ENCODE data around the gene RGS6. TPM values are rescaled to one million over a fixed set of nuclear protein-coding genes. Genes with fewer than 3 reads are reported as not detected.

RGS6 gene
- total RNA-seq, 1 donor = 2.5 TPM

DNA sequence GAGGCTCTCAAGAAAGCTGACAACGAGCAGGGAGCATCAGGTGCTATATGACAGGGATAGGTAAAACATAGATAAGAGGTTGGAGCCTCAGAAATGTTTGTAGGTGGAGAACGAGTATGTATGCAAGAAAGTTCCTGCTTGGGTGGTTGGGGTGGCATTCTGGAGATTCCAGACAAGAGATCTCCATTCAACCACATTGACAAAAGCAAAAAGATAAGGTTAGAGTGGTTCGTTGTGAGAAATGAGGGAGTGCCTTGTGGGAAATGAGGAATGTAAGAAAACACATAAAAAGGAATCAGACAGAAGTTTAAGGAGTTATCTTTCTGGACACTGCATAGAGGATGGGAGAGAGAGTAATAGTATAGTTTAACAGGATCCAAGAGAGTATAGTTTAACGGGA, 671.4 kb downstream of the RGS6 start:
- no peaks in the 10 kb centered on the region for H3K9me3 ChIP-seq (ENCODE audit: low read depth, low read length)
- H3K4me3 ChIP-seq (ENCODE audit: low read length) = no peak overlapping the region
- H3K27me3 ChIP-seq (ENCODE audit: insufficient read depth, low read length) = peaks cover 2% of the 10 kb centered on the region
- no peaks in the 10 kb centered on the region for H3K4me1 ChIP-seq (ENCODE audit: insufficient read depth, low read length)

DNA sequence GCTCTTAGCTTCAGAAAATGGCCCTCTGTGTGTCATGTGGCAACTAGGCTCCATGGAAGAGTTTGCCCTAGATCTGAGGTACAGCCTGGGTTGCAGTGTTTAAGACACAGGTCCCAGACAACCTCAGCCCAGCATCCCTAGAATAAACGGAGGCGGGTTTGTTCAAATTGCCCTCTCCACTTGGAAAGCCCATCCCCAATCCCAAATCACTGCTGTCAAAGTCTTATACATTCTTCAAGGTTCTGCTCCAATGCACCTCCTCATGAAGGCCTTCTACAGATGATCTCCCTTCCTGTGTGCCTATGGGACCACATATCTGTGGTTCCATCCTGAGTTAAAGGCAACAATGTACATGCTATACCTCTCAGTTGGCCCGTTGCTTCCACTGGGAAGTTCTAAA, 671.9 kb downstream of the RGS6 start:
- Histone ChIP-seq H3K4me3 (ENCODE audit: low read length) (no peak overlapping the region), H3K9me3 (ENCODE audit: low read depth, low read length) (no peaks in the 10 kb centered on the region), H3K4me1 (ENCODE audit: insufficient read depth, low read length) (no peaks in the 10 kb centered on the region), H3K27me3 (ENCODE audit: insufficient read depth, low read length) (peaks cover 2% of the 10 kb centered on the region)

DNA sequence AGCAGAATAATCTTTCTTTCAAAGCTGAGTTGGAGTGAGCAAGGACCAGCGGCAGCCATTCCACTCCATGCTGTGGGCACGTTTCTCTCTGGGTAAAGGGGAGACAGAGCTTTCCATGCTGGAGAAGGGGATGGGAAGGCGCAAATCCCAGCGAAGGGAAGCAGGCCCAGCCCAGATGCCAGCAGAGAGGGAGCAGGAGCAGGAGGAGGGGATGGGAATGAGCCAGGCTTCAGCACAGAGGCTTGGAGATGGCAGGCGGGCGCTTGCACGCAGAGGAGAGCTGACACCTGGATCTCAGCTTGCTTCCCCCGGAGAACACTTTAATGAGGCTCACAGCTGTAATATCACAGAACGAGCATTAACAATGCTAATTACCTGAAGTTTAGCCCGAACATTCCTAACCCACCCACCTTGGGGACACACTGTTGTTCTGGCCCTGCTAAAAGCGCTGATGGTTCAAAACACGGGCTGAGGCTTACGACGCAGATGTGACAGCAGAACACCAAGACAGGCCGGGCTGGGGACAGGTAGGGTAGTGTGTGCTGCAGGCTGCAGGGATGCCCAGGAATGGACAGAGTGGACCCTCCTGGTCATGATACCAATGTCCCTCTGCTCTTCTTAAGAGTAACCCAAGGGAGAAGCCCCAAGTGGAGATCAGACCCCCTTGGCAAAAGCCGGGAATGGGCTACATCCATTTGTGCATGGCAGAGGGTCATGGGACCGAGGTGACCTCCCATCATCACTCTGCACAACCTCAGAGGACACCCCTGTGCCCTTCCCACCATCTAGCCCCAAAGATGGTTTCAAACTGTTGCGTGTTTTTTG, 673.1 kb downstream of the RGS6 start:
- H3K27me3 ChIP-seq (ENCODE audit: insufficient read depth, low read length) = peaks cover 2% of the 10 kb centered on the region
- no peak overlapping the region for H3K4me3 ChIP-seq (ENCODE audit: low read length)
- no peaks in the 10 kb centered on the region for H3K4me1 ChIP-seq (ENCODE audit: insufficient read depth, low read length)
- H3K9me3 ChIP-seq (ENCODE audit: low read depth, low read length) = no peaks in the 10 kb centered on the region

DNA sequence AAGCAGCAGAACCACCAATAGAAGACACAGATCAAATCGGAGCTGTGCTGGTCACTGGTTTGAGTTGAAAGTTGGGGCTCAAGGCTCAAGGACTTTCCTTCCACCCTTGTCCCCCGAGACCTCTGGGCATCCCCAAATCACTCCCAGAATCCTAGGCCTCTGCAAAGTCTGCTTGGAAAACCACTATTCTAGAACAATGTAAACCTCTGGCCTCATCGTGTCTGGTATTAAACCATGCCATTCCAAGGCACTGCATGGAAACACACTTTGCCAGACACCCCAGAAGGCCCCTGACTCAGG, 673.6 kb downstream of the RGS6 start:
- Histone ChIP-seq H3K4me1 (ENCODE audit: insufficient read depth, low read length) (no peaks in the 10 kb centered on the region), H3K27me3 (ENCODE audit: insufficient read depth, low read length) (peaks cover 2% of the 10 kb centered on the region), H3K4me3 (ENCODE audit: low read length) (no peak overlapping the region), H3K9me3 (ENCODE audit: low read depth, low read length) (no peaks in the 10 kb centered on the region)

DNA sequence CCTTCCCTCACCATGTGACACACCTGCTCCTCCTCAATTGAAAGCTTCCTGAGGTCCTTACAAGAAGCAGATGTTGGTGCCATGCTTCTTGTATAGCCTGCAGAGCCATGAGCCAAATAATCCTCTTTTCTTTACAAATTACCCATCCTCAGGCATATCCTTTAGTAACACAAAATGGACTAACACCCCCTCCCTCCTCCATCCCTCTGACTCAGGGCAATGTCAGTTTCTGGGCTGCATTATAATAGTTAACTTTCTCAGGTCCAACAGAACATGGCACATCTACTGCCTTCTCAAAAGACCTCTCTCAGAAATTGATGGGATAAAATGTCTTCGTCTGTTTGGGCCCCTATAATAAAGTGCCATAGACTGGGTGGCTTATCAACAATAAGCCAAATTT, 674.6 kb downstream of the RGS6 start:
- H3K4me1 ChIP-seq (ENCODE audit: insufficient read depth, low read length) = no peaks in the 10 kb centered on the region
- H3K4me3 ChIP-seq (ENCODE audit: low read length) = no peak overlapping the region
- no peaks in the 10 kb centered on the region for H3K9me3 ChIP-seq (ENCODE audit: low read depth, low read length)
- no peaks in the 10 kb centered on the region for H3K27me3 ChIP-seq (ENCODE audit: insufficient read depth, low read length)

DNA sequence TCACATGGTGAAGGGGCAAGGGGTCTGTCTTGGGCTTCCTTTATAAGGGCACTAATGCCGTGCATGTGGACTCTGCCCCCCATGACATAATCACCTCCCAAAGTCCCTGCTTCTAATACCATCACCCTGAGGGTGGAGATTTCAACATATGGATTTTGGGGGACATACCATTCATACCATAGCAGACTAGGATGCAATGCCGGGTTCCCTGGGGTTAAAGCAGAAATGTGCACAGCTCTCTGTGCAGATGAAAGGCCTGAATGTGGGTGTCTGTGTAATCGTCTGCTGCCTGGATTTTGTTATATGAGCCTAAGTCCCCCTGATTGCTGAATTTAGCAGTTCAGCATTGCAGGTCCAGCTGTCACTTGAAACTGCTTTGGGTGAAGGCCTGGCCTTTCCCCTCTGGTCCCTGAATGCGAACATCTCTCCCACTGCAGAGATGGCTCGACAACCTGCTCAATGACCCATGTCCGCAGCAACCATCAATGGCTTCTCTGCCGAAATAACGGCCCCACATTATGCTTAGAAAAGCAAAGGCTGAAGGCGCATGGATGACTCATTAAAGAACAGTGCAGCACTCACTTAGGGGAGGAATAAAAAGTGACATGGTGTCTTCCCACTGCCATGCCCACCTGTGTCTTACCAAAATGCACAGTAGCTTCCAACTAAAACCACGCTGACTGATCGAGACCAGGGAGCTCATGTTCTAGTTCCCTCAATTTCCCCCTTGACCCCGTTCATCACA, 675.3 kb downstream of the RGS6 start:
- H3K9me3 ChIP-seq (ENCODE audit: low read depth, low read length) = no peaks in the 10 kb centered on the region
- no peaks in the 10 kb centered on the region for H3K4me1 ChIP-seq (ENCODE audit: insufficient read depth, low read length)
- no peak overlapping the region for H3K4me3 ChIP-seq (ENCODE audit: low read length)
- no peaks in the 10 kb centered on the region for H3K27me3 ChIP-seq (ENCODE audit: insufficient read depth, low read length)

DNA sequence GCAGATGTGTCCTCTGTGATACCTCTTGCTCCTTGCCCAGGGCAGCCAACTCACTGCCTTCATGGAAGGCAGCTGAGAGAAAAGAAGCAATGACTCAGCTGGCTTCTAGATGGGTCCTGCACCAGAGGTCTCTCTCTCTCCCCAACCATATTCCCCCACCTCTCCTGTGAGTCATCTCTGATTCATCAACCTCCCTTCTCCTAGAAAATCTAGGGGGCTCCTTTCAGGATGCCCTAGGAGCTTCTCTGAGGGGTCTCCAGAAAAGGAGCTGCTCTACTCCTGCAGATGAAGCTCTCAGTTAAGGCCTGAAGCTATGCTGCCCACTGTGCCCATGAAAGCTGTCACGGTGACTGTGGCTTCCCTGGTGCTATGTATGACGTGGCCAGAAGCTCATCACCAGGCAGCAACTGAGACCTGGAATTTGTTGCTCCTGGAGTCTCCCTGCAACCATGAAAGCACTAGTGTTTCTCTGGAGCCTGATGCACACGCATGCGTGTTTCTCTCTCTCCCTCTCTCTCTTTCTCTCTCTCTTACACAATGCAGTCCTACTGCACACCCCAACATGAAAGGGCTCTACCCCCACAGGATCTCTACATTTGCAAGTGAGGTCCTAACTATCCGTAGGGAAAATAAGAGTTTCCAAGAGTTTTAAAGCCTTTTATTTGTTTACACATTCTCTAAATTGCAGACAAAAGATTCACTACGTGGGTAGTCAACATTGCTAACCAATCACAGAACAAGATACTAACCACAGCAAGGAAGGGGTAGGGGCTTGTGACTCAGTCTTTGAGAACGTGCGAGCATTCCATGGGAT, 676.4 kb downstream of the RGS6 start:
- H3K27me3 ChIP-seq (ENCODE audit: insufficient read depth, low read length) = no peaks in the 10 kb centered on the region

DNA sequence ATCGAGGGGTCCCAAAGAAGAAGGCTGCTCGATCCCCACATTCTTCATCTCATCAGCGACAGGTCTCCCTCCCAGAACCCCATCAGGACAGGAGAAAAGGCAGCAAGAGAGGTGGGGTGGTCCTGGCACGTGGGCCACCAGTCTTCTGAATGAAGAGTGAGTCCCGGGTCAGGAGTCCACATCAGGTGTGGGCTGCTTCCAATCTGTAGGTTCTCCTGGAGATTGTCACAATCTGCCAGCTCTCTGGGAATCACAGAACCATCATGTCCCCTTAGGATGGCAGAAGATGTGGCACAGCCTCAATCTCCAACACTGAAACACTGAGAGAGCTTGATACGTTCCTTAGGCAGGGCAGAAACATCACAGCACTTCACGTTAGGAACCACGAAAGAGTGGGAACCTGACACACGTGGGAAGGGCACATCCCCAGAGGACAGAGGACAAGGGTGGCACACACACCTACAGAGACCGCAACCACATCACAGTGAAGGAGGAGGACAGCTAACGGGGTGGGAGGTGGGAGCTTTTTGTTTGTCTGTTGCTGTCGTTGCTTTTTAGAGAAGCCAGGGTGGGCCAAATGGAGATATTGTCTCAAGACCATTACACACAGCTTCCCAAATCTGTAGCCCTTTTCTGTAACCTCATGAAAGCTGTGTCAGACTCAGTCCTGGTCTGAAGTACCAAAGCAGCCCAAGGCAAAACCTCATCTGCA, 677.1 kb downstream of the RGS6 start:
- H3K4me1 ChIP-seq (ENCODE audit: insufficient read depth, low read length) = no peaks in the 10 kb centered on the region
- no peaks in the 10 kb centered on the region for H3K9me3 ChIP-seq (ENCODE audit: low read depth, low read length)
- H3K4me3 ChIP-seq (ENCODE audit: low read length) = no peak overlapping the region
- H3K27me3 ChIP-seq (ENCODE audit: insufficient read depth, low read length) = no peaks in the 10 kb centered on the region

More for the DNA sequence above, 676.4 kb downstream of the RGS6 start:
- no peak overlapping the region for H3K4me3 ChIP-seq (ENCODE audit: low read length)
- H3K4me1 ChIP-seq (ENCODE audit: insufficient read depth, low read length) = no peaks in the 10 kb centered on the region
- no peaks in the 10 kb centered on the region for H3K9me3 ChIP-seq (ENCODE audit: low read depth, low read length)

DNA sequence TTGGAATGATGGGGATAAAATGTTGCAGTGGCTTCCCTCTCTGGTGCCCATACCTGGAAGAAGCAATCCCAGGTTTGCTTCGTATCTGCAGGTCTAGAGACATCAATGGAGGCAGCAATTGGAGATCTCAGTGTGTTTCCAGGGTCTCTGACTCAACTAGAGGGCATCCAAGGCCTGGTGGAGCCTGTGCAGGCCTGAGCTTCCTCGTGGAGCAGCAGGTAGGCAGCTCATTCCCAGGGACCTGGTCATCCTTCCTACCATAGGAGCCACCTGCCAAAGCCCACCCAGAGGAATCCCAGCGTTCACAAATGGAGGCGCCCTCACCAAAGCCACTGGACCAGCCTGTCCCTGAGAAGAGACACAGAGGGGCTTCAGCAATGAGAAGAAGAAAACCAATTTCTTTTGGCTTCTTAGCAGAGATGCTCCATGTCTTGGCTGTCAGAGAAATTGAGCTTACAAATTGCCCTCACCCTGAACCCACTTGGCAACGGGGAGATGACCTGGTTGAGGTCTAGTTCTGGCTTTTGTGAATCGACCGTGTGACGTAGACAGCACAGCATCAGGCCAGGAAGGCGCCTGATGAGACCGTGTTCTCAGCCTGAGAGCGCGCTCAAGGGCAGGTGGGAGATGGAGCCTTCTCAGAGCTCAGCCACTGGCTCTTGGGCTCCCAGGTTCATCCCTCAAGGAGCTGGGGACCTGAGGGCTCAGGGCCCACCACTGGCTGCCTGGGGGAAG, 678.0 kb downstream of the RGS6 start:
- Histone ChIP-seq H3K27me3 (ENCODE audit: insufficient read depth, low read length) (no peaks in the 10 kb centered on the region), H3K9me3 (ENCODE audit: low read depth, low read length) (no peaks in the 10 kb centered on the region), H3K4me3 (ENCODE audit: low read length) (no peak overlapping the region), H3K4me1 (ENCODE audit: insufficient read depth, low read length) (no peaks in the 10 kb centered on the region)

DNA sequence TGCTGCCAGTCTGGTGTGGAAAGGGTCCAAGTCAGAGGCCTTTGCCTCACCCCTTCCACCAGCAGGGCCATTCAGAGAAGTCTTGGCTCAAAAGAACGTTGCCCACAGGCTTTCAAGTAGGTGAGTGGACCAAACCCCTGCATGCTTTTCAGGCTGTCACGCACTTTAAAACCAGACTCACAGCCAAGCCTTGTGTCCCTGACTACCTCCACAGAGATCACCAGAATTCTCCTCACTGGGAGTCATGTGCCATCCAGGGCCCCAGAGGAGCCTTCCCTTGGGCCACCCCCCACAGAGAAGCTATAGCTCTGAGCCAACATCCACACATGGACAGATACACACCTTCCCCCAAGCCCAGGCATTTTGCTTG, 678.6 kb downstream of the RGS6 start:
- Histone ChIP-seq H3K4me3 (ENCODE audit: low read length) (no peak overlapping the region), H3K9me3 (ENCODE audit: low read depth, low read length) (no peaks in the 10 kb centered on the region), H3K27me3 (ENCODE audit: insufficient read depth, low read length) (no peaks in the 10 kb centered on the region), H3K4me1 (ENCODE audit: insufficient read depth, low read length) (no peaks in the 10 kb centered on the region)

DNA sequence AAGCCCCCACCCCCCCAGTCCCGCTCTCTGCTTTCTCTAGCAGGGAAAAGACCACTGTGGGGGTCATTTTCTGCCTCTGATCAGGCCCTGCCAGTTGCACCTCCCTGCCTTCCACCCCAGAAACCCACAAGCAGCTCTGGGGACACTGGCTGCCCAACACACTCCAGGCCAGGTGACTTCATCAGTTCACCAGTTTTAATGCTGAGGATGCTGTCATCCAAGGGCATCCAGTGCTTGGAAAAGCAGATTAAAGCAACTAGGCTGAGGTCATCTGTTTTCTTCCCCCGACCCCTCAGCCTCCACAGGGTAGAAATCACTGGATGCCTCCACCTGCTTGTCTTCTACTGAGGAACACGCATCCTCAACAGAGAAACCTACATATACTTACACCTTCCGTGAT, 679.3 kb downstream of the RGS6 start:
- H3K4me1 ChIP-seq (ENCODE audit: insufficient read depth, low read length) = no peaks in the 10 kb centered on the region
- H3K27me3 ChIP-seq (ENCODE audit: insufficient read depth, low read length) = no peaks in the 10 kb centered on the region
- no peak overlapping the region for H3K4me3 ChIP-seq (ENCODE audit: low read length)
- H3K9me3 ChIP-seq (ENCODE audit: low read depth, low read length) = no peaks in the 10 kb centered on the region

DNA sequence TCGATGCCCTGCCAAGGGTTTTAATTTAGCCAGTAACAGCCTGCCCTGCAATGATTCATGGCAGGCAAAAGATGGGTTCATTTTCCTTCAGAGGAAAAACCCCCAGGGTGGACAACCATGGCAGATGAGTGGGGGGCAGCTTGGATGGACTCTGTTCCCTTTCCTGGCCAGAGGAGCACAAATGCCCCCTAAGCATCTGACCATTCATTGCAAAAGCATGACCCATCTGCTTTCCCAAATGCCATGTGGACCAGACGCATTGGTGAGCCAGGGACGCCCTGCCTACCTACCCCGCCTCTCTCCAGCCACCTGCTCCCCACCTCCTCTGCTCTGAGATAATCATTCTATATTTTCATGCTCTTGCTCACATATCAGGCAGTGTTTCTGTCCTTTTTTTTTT, 679.8 kb downstream of the RGS6 start:
- Histone ChIP-seq H3K27me3 (ENCODE audit: insufficient read depth, low read length) (no peaks in the 10 kb centered on the region), H3K4me1 (ENCODE audit: insufficient read depth, low read length) (no peaks in the 10 kb centered on the region), H3K4me3 (ENCODE audit: low read length) (no peak overlapping the region), H3K9me3 (ENCODE audit: low read depth, low read length) (no peaks in the 10 kb centered on the region)

DNA sequence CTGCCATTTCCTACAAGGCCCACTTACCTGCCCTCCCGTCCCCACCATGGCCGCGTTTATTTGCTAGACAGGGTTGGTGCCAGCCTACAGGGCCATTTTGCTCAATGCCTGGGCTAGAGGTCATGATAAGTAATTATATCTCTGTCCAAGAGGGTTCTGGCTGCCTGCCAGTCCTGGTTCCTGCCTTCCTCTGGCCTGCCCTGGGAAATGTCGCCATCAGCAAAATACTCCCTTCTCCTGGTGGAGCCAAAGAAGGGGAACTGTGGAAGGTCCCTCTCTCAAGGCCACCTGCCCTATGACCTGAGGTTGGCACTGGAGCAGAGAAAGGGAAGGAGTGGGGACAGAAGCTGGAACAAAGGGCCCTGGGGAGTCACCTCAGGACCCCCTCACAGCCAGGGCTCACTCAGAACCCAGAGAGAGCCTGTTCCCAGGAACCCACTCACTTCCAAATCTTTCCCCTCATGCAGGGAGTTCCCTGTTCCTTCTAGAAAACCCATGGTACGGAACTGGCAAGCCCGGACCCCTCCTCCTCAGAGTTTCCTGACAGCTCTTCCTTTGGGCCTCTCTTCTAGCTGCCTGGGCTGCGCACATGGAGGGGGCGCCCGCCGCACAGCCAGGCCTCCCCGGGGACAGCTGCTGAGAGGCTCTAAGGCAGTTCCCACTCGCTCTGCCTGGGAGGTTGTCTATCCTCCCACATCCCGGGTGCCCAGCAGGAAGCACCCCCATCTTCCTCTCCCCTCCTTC, 681.2 kb downstream of the RGS6 start:
- no peaks in the 10 kb centered on the region for H3K27me3 ChIP-seq (ENCODE audit: insufficient read depth, low read length)
- no peaks in the 10 kb centered on the region for H3K9me3 ChIP-seq (ENCODE audit: low read depth, low read length)
- no peaks in the 10 kb centered on the region for H3K4me1 ChIP-seq (ENCODE audit: insufficient read depth, low read length)
- no peak overlapping the region for H3K4me3 ChIP-seq (ENCODE audit: low read length)

DNA sequence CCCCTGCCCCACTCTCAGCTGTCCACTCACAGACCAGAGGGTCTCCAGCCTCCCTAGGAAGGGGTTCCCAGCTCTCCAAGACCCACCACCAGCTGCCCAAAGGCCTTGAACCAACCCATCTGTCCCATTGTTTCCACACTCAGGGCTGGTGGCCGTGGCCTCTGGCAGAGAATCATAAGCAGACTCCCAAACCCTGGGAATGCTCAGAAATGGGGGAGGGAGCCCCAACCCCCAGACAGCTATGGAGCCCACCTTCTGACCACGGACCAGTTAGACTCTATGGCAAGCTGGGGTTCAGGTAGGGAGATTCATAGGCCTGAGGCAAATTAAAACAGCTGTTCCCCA, 681.7 kb downstream of the RGS6 start:
- H3K4me3 ChIP-seq (ENCODE audit: low read length) = no peak overlapping the region
- no peaks in the 10 kb centered on the region for H3K9me3 ChIP-seq (ENCODE audit: low read depth, low read length)
- no peaks in the 10 kb centered on the region for H3K4me1 ChIP-seq (ENCODE audit: insufficient read depth, low read length)
- no peaks in the 10 kb centered on the region for H3K27me3 ChIP-seq (ENCODE audit: insufficient read depth, low read length)
